CD4-positive, CD25-positive, alpha-beta regulatory T cell (primary cell): ENCODE data around the gene DNAJC5. TPM values are rescaled to one million over a fixed set of nuclear protein-coding genes. Genes with fewer than 3 reads are reported as not detected.

ENCODE experiments used
- ATAC-seq, 2 donors: fragments of 150-1000 bp; cut with Tn5 transposase; one replicate each; pipeline ENCODE4 v1.10.0; 2021; ENCODE audit warnings: low read depth in 2 of 2, moderate number of reproducible peaks in 2 of 2, moderate library complexity in 1 of 2
- DNase-seq, 3 donors: peaks; one replicate each; pipeline versions ENCODE4 v3.0.0 to v3.0.0-alpha.2; 2012 to 2022; ENCODE audit warnings: mixed read lengths in 1 of 3
- H3K27ac ChIP-seq: one replicate; pipeline ENCODE4 v1.7.0; 2013; ENCODE audit warnings: mild to moderate bottlenecking, low read length; ENCODE audit not compliant: insufficient read depth, poor library complexity, severe bottlenecking
- H3K27me3 ChIP-seq: one replicate; pipeline ENCODE4 v1.7.0; 2013; ENCODE audit warnings: low read length; ENCODE audit not compliant: control insufficient read depth, insufficient read depth
- H3K36me3 ChIP-seq: one replicate; pipeline ENCODE4 v1.7.0; 2013; ENCODE audit warnings: mild to moderate bottlenecking, low read length, moderate library complexity; ENCODE audit not compliant: control insufficient read depth, insufficient read depth
- H3K4me1 ChIP-seq: 2 replicates; pipeline ENCODE4 v1.7.0; 2013; ENCODE audit warnings: mild to moderate bottlenecking, low read length; ENCODE audit not compliant: insufficient read depth, control insufficient read depth, poor library complexity, severe bottlenecking
- H3K4me3 ChIP-seq: one replicate; pipeline ENCODE4 v1.7.0; 2013; ENCODE audit warnings: low read depth, mild to moderate bottlenecking, low read length, moderate library complexity
- H3K9me3 ChIP-seq, 2 experiments: 1 replicate in 1 of 2; 2 replicates in 1 of 2; pipeline ENCODE4 v1.7.0; 2013; ENCODE audit warnings: low read length in 2 of 2, mild to moderate bottlenecking in 1 of 2, moderate library complexity in 1 of 2; ENCODE audit not compliant: control insufficient read depth in 2 of 2
- H3K27ac Mint-ChIP-seq, 3 donors: one replicate each; pipeline ENCODE4 v1.8.0; 2020 to 2022; ENCODE audit warnings: mild to moderate bottlenecking in 3 of 3, mixed read lengths in 3 of 3, moderate library complexity in 2 of 3
- H3K27me3 Mint-ChIP-seq: one replicate; pipeline ENCODE4 v1.8.0; 2022; ENCODE audit warnings: mild to moderate bottlenecking, mixed read lengths
- H3K36me3 Mint-ChIP-seq: one replicate; pipeline ENCODE4 v1.8.0; 2020; ENCODE audit warnings: mixed read lengths
- H3K4me1 Mint-ChIP-seq, 4 donors: one replicate each; pipeline ENCODE4 v1.8.0; 2020 to 2022; ENCODE audit warnings: mixed read lengths in 4 of 4, mild to moderate bottlenecking in 1 of 4
- H3K4me3 Mint-ChIP-seq, 4 donors: one replicate each; pipeline ENCODE4 v1.8.0; 2020 to 2022; ENCODE audit warnings: mild to moderate bottlenecking in 4 of 4, mixed read lengths in 4 of 4, moderate library complexity in 3 of 4
- H3K9me3 Mint-ChIP-seq, 7 donors: one replicate each; pipeline ENCODE4 v1.8.0; 2020 to 2022; ENCODE audit warnings: mixed read lengths in 7 of 7, mild to moderate bottlenecking in 3 of 7, moderate library complexity in 2 of 7
- polyA plus RNA-seq, 4 donors: library from polyadenylated mRNA; unstranded; fragments of 300-500 nt; fragmentation: Illumina TruSeq; gene quantifications; one replicate each; pipeline ENCODE4 v1.2.3, GENCODE V29; 2021
- total RNA-seq: library from RNA; stranded (reverse); gene quantifications from one replicate; pipeline ENCODE4 v1.2.3, GENCODE V29; 2022

Gene DNAJC5
- total and polyA plus RNA-seq, 5 donors from 2014 or later = 5.0 to 34.9 (median 6.1) TPM

- H3K36me3 Mint-ChIP-seq = peaks cover 11% of the 10 kb centered on the region
- H3K9me3 Mint-ChIP-seq = no peaks in the 10 kb centered on the region
- peaks cover 6 to 62% (median 37%) of the 10 kb centered on the region in 4 donors for H3K4me1 Mint-ChIP-seq
- H3K36me3 ChIP-seq = peaks cover 12% of the 10 kb centered on the region
- no peaks in the 10 kb centered on the region for H3K27me3 Mint-ChIP-seq
- no peak overlapping the region for H3K4me3 ChIP-seq
- DNase-seq (no peak), ATAC-seq (no peak)
- H3K4me1 ChIP-seq = peaks cover 50% of the 10 kb centered on the region
- H3K9me3 ChIP-seq = no peaks in the 10 kb centered on the region
- H3K27ac Mint-ChIP-seq = peak overlapping the region; percentile 72 to 92 (median 91)
- H3K27ac ChIP-seq = peak overlapping the region; percentile 79
- H3K27me3 ChIP-seq = no peaks in the 10 kb centered on the region
- H3K4me3 Mint-ChIP-seq = peak overlapping the region; percentile 64 to 95 (median 85)
Measured at GRCh38 chr20:63976980-63977738, 82.2 kb downstream of the DNAJC5 start.

GRCh38 chr20:63977739-63978276, 82.9 kb downstream of the DNAJC5 start:
- H3K36me3 Mint-ChIP-seq = peaks cover 16% of the 10 kb centered on the region
- H3K4me3 Mint-ChIP-seq = peak overlapping the region; percentile 84 to 95 (median 90)
- no peaks in the 10 kb centered on the region for H3K9me3 Mint-ChIP-seq
- peak overlapping the region; percentile 79 for H3K27ac ChIP-seq
- peak in 1 of 3 donors; percentile 68 for DNase-seq
- peak overlapping the region; percentile 86 to 92 (median 91) for H3K27ac Mint-ChIP-seq
- peaks cover 6 to 67% (median 43%) of the 10 kb centered on the region in 4 donors for H3K4me1 Mint-ChIP-seq
- H3K27me3 Mint-ChIP-seq = no peaks in the 10 kb centered on the region
- H3K36me3 ChIP-seq = peaks cover 17% of the 10 kb centered on the region
- peak overlapping the region; percentile 57 for H3K4me3 ChIP-seq
- ATAC-seq = peak; percentile 46 to 47
- H3K9me3 ChIP-seq = no peaks in the 10 kb centered on the region
- no peaks in the 10 kb centered on the region for H3K27me3 ChIP-seq
- peaks cover 57% of the 10 kb centered on the region for H3K4me1 ChIP-seq

- Histone ChIP-seq H3K4me3 (peak overlapping the region; percentile 57), H3K27ac (peak overlapping the region; percentile 79), H3K27me3 (no peaks in the 10 kb centered on the region), H3K9me3 (no peaks in the 10 kb centered on the region), H3K36me3 (peaks cover 21% of the 10 kb centered on the region), H3K4me1 (peaks cover 61% of the 10 kb centered on the region)
- Mint-ChIP-seq H3K9me3 (no peaks in the 10 kb centered on the region), H3K27me3 (no peaks in the 10 kb centered on the region), H3K27ac (peak overlapping the region; percentile 86 to 92 (median 91)), H3K4me3 (peak overlapping the region; percentile 84 to 95 (median 90)), H3K4me1 (peaks cover 6 to 70% (median 46%) of the 10 kb centered on the region in 4 donors), H3K36me3 (peaks cover 19% of the 10 kb centered on the region)
- ATAC-seq (no peak), DNase-seq (peak in 2 of 3 donors; percentile 49 to 73)
Measured at GRCh38 chr20:63978319-63979228, 83.6 kb downstream of the DNAJC5 start.

GRCh38 chr20:63979229-63979556, 84.3 kb downstream of the DNAJC5 start:
- DNase-seq (no peak), ATAC-seq (no peak)
- Histone ChIP-seq H3K4me3 (no peak overlapping the region), H3K36me3 (peaks cover 26% of the 10 kb centered on the region), H3K27me3 (no peaks in the 10 kb centered on the region), H3K9me3 (no peaks in the 10 kb centered on the region), H3K27ac (peak overlapping the region; percentile 79), H3K4me1 (peaks cover 56% of the 10 kb centered on the region)
- Mint-ChIP-seq H3K27me3 (no peaks in the 10 kb centered on the region), H3K36me3 (peaks cover 19% of the 10 kb centered on the region), H3K4me1 (peaks cover 6 to 64% (median 42%) of the 10 kb centered on the region in 4 donors), H3K4me3 (peak overlapping the region; percentile 84 to 95 (median 90)), H3K27ac (no peak overlapping the region), H3K9me3 (no peaks in the 10 kb centered on the region)

- H3K27me3 Mint-ChIP-seq = no peaks in the 10 kb centered on the region
- ATAC-seq = peak; percentile 20 to 33
- no peaks in the 10 kb centered on the region for H3K9me3 Mint-ChIP-seq
- Histone ChIP-seq H3K27ac (peak within 1 kb of the TSS; percentile 93), H3K36me3 (peaks cover 30% of the 10 kb centered on the region), H3K27me3 (no peaks in the 10 kb centered on the region), H3K4me1 (peaks cover 55% of the 10 kb centered on the region), H3K9me3 (no peaks in the 10 kb centered on the region), H3K4me3 (peak within 1 kb of the TSS; percentile 68)
- peak within 1 kb of the TSS; percentile 91 to 94 (median 93) for H3K27ac Mint-ChIP-seq
- peak within 1 kb of the TSS; percentile 90 to 98 (median 94) for H3K4me3 Mint-ChIP-seq
- DNase-seq = peak; percentile 57 to 70 (median 64)
- H3K4me1 Mint-ChIP-seq = peaks cover 6 to 66% (median 45%) of the 10 kb centered on the region in 4 donors
- peaks cover 22% of the 10 kb centered on the region for H3K36me3 Mint-ChIP-seq
Measured at GRCh38 chr20:63979557-63980316, 84.8 kb downstream of the DNAJC5 start, which contains the start of gene SAMD10. Gene SAMD10, minus strand, starts transcription at chr20:63979642. Its CDS starts 175 bp downstream, at chr20:63979467.

GRCh38 chr20:63980317-63980805, 85.4 kb downstream of the DNAJC5 start:
- no peaks in the 10 kb centered on the region for H3K9me3 Mint-ChIP-seq
- H3K4me1 Mint-ChIP-seq = peaks cover 6 to 66% (median 47%) of the 10 kb centered on the region in 4 donors
- no peaks in the 10 kb centered on the region for H3K27me3 Mint-ChIP-seq
- H3K27ac Mint-ChIP-seq = peak overlapping the region; percentile 91 to 94 (median 93)
- Histone ChIP-seq H3K36me3 (peaks cover 31% of the 10 kb centered on the region), H3K27me3 (no peaks in the 10 kb centered on the region), H3K27ac (peak overlapping the region; percentile 93), H3K9me3 (no peaks in the 10 kb centered on the region), H3K4me1 (peaks cover 55% of the 10 kb centered on the region), H3K4me3 (peak overlapping the region; percentile 68)
- H3K36me3 Mint-ChIP-seq = peaks cover 23% of the 10 kb centered on the region
- DNase-seq = peak in 1 of 3 donors; percentile 45
- peak; percentile 22 to 28 for ATAC-seq
- peak overlapping the region; percentile 90 to 98 (median 94) for H3K4me3 Mint-ChIP-seq
